Right lobe of liver (tissue), 4 donors: ENCODE data around the gene DEF6.

Experiments
- CTCF ChIP-seq, 4 donors: fragments of 200-600 bp in 3 of 4; fragments of 450-650 bp in 1 of 4; IDR thresholded peaks; one replicate each; pipeline versions ENCODE4 v1.5.1 to v1.8.0; 2016 to 2022; ENCODE audit warnings: antibody characterized with exemption in 4 of 4, mild to moderate bottlenecking in 2 of 4
- POLR2A ChIP-seq: fragments of 450-650 bp; IDR thresholded peaks from one replicate; pipeline ENCODE4 v1.6.1; 2017; ENCODE audit warnings: antibody characterized with exemption, mild to moderate bottlenecking
- donor health status: DM: no; HTN: no; CAD: no.
- donor health status: DM: no; HTN: no; CAD: no.
- donor health status: DM: no; HTN: yes; CAD: no.

GRCh38 chr6:35309611-35310264, 12.1 kb downstream of the DEF6 start:
- TF ChIP-seq CTCF (IDR thresholded peaks at IDR 0.05), result no peak
- no peak for TF ChIP-seq POLR2A
